Renal cortex interstitium (tissue), 11 donors: Measurements from ENCODE around the gene EIF2D. TPM values are rescaled to one million over a fixed set of nuclear protein-coding genes. Genes with fewer than 3 reads are reported as not detected.
"Not testable (repeated sequence)": the region's sequence is repeated elsewhere in the genome, so short reads cannot be mapped to it uniquely, and the experiment has no call there.

Experiments used
- DNase-seq, 11 donors: peaks; one replicate each; pipeline ENCODE4 v3.0.0-alpha.2; 2013; ENCODE audit warnings: low read depth in 9 of 11, low spot score in 4 of 11; ENCODE audit errors: extremely low read depth in 1 of 11
- polyA plus RNA-seq, 3 donors: library from polyadenylated mRNA; unstranded; fragments of 120-200 nt; gene quantifications; one replicate each; pipeline ENCODE4 v1.2.1, GENCODE V29; 2013; ENCODE audit not compliant: insufficient read length in 3 of 3

The EIF2D gene
- polyA plus RNA-seq, 3 donors, result 77.8 to 93.1 (median 86.7) TPM

GRCh38 chr1:206595581-206596318, 16.5 kb downstream of the EIF2D start:
- DNase-seq, result no peak

GRCh38 chr1:206593351-206593925, 18.8 kb downstream of the EIF2D start:
- no peak for DNase-seq

- DNase-seq, result no peak
Measured at GRCh38 chr1:206591696-206592095, 20.6 kb downstream of the EIF2D start.

- no peak for DNase-seq
Measured at GRCh38 chr1:206591226-206591625, 21.0 kb downstream of the EIF2D start.

GRCh38 chr1:206590025-206590758, 22.1 kb downstream of the EIF2D start:
- DNase-seq, result no peak

- peak in 6 of 11 donors; percentile 9 to 50 (median 39) for DNase-seq
Measured at GRCh38 chr1:206589206-206589605, 23.1 kb downstream of the EIF2D start.

- no peak for DNase-seq
Measured at GRCh38 chr1:206588492-206588891, 23.8 kb downstream of the EIF2D start.

- DNase-seq, result no peak
Measured at GRCh38 chr1:206587904-206588303, 24.4 kb downstream of the EIF2D start.

- DNase-seq, result no peak
Measured at GRCh38 chr1:206586501-206587445, 25.5 kb downstream of the EIF2D start.

- no peak for DNase-seq
Measured at GRCh38 chr1:206584683-206585082, 27.6 kb downstream of the EIF2D start.

- peak in 7 of 11 donors; percentile 29 to 53 (median 43) for DNase-seq
Measured at GRCh38 chr1:206583707-206584648, 28.3 kb downstream of the EIF2D start.

GRCh38 chr1:206582971-206583706, 29.1 kb downstream of the EIF2D start:
- DNase-seq, result no peak

- no peak for DNase-seq
Measured at GRCh38 chr1:206582537-206582936, 29.7 kb downstream of the EIF2D start.

GRCh38 chr1:206581571-206581981, 30.7 kb downstream of the EIF2D start:
- no peak for DNase-seq

- DNase-seq, result not testable (repeated sequence)
Measured at GRCh38 chr1:206581114-206581497, 31.2 kb downstream of the EIF2D start.

GRCh38 chr1:206580438-206581113, 31.7 kb downstream of the EIF2D start:
- DNase-seq, result no peak
